Renal cortical epithelial cell (primary cell): Measurements from ENCODE around the gene ALKBH3. TPM values are rescaled to one million over a fixed set of nuclear protein-coding genes. Genes with fewer than 3 reads are reported as not detected.

Experiments used
- DNase-seq: peaks from one replicate; pipeline ENCODE4 v3.0.0-alpha.2; 2011; ENCODE audit warnings: low read depth
- total RNA-seq: library from RNA; depleted of rRNA; stranded (reverse); fragments of >200 nt; gene quantifications from 2 replicates; pipeline ENCODE4 v1.2.3, GENCODE V29; 2014

ALKBH3 gene
- total RNA-seq, 1 donor from 2014 or later, result 22.7 TPM

DNA sequence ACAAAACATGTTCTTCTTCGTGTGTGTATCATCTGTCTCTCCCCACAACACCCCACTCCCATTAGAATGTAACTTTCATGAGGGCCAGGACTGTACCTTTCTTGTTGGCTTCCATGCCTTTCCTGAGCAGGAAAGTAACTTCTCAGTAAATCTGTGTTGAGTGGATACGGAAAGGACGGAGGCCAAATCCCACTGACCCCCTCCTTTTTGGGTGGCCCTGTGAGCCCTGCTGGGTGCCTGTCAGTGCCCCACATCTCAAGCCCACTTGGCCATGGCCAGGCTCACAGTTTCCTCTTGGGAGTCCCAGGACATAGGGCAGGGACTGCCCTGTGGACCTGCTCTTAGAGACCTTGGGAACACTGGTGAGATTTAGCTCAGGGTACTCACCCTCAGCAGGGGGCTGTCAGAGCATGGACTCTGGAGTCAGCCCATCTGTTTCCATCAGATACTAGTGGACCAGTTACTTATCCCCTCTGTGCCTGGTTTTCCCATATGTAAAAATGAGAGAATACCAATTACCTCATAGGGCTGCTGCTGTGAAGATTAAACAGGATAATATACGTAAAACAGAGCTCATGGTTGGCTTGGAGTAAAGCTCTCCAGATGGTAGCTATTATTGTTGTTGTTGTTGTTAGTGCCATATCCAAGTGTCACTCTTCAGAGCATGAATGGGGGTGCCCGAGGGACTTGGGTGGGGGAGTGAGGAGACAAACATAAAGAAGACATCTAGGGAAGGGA lies 60.8 kb downstream of the ALKBH3 start:
- no peak for DNase-seq

DNA sequence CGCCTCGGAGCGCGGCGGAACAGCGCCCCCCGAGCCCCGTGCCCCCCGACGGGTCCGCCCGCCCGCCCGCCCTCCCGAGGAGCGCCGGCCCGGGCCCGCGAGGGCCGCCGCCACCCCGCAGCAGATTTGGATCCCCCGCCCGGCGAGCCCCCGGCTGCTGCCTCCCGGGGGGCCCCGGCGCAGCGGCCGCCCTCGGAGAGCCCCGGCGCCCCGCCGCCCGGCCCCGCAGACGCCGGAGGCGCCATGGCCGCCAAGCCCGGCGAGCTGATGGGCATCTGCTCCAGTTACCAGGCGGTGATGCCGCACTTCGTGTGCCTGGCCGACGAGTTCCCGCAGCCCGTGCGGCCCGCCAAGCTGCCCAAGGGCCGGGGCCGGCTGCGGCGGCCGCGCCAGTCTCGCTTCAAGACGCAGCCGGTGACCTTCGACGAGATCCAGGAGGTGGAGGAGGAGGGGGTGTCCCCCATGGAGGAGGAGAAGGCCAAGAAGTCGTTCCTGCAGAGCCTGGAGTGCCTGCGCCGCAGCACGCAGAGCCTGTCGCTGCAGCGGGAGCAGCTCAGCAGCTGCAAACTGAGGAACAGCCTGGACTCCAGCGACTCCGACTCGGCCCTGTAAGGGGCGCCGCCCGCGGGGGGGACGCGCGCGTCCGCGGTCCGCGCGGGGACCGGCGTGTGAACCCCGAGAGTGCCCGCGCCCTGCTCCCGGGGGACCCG lies 62.2 kb downstream of the ALKBH3 start:
- no peak for DNase-seq

DNA sequence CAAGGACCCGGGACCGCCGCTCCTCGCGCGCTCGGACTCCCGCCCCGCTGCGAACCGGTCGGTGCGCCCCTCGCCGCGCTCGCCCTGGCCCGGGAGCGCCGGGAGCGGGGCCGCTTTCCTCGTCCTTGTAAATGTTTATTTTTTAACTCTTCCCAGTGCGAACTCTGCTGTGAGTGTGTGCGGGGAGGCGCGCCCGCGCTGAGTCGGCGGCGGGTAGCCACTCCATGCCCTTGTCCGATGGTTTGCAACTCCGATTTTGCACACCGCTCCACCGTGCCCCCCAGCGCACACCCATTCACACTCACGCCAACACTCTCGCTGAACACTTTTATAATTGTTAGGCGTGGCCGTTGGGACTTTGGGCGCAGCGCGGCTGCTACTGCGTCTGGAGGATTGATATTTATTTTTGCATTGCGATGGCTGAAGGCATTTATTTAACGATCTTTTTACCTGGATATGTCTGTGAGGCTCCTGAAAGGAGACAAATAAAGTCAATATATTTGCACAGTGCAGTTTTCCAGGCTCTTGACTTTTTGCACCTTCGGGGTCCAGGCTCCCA lies 62.8 kb downstream of the ALKBH3 start:
- no peak for DNase-seq

DNA sequence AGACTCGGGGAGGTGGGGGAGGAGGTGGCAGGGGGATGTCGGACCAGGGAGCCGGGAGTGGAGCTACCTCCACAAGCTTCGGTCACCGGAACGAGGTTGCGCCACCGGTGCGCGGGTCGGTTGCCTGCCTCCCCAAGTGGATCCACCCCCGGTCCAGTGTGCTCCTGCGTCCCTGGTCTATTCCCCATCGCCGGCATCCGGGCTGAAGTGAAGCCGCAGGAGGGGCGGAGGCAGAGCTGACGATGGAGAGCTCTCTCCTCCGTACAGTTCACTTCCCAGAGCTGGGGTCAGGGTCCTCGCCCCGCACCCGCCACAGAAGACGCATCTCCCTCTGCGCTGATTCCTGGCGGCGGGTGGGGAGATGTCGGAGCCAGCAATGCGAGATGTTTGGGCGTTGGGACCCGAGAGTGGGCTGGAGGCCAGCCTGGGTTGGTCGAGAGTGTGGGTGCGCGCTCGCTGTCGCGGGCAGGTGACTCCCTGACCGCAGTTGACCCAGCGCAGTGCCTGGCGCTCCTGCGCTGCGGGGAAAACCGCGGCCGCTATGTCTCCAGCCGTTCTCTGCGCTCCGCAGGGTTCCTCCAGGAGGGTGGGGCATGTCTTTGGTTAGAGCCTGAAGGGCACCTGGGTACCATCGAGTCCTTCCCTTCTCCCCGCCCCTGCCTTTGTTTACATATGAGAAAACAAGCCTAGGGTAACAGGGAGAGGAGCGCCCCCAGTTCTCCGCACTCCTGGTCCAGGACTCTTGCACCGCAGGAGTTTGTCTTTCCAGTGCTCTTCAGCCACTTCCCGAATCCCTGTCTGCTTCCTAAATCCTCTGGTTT lies 63.5 kb downstream of the ALKBH3 start:
- no peak for DNase-seq

DNA sequence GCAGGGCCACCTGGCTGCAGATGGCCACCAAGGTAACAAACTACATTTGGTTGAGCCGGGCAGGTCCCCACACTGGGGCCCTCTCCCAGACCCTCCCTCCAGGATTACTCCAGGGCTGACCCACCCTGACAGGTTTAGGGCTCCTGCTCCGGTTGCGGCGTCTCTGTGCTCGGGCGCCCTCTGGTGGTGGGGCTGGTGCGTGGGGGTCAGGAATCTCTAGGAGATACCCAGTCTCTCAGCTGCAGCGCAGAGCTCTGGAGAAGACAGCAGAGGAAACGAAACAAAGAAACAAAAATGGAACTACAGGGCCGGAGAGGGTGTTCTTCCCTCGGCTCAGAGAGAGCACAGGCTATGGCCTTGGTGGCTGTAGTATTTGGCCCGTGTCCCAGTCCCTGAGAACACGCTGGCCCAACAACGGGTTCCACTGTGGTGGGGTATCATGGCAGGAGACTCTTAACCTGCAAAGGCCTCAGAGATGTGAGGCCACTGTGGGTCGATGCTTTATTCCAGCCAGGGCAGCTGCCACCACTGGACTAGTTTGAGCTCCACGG lies 64.2 kb downstream of the ALKBH3 start:
- no peak for DNase-seq

DNA sequence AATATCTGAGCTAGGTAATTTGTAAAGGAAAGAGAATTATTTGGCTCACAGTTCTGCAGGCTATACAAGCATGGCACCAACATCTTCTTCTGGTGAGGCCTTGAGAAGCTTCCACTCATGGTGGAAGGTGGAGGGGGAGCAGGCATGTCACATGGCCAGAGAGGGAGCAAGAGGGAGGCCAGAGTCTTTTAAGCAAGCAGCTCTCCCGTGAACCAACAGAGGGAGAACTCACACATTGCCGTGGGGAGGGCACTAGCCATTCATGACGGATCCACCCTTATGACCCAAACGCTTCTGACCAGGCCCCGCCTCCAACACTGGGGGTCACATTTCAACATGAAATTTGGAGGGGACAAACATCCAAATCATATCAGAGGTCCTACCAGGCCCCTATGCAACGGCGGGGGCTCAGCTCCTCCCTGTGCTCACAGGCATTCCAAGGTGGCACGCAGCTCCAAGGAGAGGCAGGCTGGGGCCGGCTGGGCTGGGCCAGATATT lies 66.4 kb downstream of the ALKBH3 start:
- DNase-seq, result peak; percentile 27

DNA sequence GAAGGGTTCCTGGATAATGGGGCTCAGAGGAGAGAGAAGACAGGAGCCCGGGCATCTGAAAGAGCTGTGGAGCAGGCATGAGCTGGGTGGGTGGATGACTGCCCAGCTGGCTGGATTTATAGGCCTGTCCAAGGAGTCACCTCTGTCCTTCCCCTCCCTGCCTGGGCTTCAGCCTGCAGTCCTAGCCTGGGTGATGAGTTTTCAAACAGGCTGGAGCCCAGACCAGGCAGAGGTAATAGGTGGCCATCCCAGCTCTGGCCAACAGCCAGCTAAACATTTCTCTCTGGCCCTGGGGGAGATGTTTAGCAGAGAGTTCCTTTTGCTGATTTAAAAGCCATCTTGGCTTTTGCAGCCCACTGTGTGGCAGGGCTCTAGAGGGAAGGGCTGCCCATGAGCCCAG lies 67.2 kb downstream of the ALKBH3 start:
- no peak for DNase-seq

DNA sequence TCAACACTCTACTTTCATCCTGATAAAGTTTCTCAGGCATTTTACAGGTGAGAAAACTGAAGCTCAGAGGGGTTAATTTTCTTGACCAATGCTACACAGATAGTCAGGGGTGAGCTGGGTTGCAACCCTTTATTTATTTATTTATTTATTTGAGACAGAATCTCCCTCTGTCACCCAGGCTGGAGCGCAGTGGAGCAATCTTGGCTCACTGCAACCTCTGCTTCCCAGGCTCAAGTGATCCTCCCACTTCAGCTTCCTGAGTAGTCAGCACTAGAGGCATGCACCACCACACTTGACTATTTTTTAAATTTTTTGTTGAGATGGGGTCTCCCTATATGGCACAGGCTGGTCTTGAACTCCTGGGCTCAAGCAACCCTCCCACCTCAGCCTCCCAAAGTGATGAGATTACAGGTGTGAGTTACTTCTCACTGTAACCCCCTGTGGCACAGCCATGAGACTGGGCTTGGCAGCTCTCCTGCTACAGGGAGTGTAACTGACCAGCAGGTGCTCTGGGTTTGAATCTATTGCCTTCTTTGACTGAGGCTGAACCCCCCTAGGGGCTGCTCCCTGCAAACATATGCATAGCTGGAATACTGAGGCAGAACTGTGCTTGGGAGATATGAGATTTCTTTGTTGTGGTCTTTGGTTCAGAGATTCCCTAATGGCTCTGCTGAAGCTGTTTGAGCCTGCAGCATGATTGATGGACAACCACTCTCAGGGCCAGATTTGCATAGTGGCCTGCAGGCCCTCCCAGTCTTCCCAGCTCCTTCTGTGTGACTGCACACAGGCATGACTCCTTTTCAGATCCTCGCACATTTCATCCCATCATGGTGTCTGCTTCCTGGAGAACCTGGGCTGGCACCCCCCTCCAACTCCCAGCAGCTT lies 68.0 kb downstream of the ALKBH3 start:
- no peak for DNase-seq

DNA sequence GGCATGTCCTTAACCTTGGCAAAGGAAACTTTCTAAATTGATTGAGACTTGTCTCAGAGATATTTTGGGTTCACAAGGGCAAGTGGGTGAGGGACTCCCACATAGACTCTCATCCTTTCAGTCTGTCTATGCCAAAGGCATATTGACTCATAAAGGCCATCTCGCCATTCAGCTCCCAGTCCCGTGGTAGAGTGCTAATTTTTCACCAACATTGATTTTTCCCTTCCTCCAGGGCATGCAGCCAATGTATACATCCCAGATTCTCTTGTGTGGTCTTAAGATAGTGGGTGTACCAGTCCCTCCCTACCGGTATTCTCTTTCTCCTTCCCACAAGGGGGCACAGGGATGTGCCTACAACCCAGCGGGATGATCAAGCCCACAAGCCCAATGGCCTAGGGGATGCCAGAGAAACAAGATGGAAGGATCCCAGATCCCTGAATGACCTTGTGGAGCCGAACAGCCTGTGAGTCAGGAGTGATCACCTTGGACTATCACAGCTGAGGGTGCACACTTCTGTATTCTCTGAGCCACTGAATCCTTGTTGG lies 69.8 kb downstream of the ALKBH3 start:
- DNase-seq, result no peak

DNA sequence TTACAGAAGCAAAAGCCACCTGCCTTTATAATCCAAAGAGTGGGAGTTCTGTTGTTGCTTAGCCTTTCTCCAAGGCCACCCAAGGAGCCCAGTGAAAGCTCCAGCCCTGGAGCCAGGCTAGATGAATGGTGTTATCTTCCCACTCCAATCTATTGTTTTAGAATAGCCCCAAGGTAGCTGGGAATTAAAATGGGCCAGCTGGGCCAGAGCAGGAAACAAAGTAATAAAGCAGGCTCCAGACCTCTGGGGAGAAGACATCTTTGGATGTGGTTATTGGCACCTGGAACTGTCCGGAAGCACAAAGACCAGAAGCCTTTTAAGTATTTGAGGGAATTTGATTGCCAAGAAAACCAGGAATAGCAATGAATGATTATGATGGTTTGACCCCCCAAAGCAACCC lies 70.6 kb downstream of the ALKBH3 start:
- DNase-seq, result no peak

DNA sequence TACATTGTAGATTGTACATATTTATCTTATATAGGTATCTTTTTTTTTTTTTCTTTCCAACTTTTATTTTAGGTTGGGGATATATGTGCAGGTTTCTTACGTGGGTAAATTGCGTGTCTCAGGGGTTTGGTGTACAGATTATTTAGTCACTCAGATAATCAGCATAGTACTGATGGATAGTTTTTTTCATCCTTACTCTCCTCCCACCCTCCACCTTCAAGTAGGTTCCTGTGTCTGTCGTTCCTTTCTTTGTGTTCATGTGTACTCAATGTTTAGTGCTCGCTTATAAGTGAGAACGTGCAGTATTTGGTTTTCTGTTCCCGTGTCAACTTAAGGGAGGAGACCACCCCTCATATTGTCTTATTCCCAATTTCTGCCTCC lies 71.4 kb downstream of the ALKBH3 start:
- no peak for DNase-seq

DNA sequence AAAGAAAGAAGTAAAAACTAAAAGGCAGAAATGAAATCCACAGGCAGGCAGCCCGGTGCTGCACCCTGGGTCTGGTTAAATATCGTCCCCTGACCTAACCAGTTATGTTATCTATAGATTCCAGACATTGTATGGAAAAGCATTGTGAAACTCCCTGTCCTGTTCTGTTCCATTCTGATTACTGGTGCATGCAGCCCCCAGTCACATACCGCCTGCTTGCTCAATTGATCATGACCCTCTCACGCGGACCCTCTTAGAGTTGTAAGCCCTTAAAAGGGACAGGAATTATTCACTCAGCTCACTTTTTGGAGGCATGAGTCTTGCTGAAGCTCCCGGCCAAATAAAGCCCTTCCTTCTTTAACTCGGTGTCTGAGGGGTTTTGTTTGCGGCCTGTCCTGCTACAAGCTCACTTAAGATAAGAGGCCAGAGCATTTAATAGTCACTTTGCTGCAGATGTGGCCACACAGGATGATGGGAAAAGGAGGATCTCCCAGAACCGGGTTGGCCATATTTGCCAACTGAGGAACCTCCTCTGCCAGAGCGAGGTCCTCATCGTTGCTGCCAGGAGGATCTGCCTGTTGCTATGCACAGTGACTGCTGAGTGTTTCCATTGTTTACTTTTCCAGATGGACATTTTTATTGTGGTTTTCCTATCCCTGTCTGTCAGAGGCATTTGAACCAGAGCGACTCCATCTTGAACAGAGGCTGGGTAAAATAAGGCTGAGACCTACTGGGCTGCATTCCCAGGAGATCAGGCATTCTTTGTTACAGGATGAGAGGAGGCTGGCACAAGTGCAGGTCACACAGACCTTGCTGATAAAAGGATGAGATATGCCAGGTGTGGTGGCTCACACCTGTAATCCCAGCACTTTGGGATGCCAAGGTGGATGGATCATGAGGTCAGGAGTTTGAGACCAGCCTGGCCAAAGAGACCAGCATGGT lies 72.0 kb downstream of the ALKBH3 start:
- no peak for DNase-seq

DNA sequence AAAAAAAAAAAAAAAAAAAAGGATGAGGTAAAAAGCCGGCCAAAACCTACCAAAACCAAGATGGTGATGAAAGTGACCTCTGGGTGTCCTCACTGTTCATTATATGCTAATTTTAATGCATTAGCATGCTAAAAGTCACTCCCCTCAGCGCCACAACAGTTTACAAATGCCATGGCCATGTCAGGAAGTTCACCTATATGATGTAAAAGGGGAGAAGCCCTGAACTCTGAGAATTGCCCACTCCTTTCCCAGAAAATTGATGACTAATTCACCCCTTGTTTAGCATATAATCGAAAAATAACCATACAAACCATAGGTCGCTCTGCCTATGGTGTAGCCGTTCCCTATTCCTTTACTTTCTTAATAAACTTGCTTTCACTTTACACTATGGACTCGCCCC lies 72.9 kb downstream of the ALKBH3 start:
- DNase-seq, result no peak

DNA sequence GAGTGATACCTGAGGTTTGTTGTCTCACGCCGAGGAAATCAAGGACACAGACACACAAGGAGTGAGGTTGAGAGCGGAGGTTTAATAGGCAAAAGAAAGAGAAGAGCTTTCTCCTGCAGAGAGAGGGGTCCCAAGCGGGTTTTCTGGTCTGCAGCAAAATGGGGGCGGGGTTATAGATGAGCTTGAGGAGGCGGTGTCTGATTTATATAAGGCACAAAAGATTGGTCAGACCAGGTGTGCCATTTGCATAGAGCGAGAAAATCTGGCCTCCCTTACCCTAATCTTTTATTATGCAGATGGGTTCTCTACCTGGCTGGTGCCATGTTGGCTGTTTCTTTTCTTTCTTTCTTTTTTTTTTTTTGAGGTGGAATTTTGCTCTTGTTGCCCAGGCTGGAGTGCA lies 73.6 kb downstream of the ALKBH3 start:
- DNase-seq, result no peak

DNA sequence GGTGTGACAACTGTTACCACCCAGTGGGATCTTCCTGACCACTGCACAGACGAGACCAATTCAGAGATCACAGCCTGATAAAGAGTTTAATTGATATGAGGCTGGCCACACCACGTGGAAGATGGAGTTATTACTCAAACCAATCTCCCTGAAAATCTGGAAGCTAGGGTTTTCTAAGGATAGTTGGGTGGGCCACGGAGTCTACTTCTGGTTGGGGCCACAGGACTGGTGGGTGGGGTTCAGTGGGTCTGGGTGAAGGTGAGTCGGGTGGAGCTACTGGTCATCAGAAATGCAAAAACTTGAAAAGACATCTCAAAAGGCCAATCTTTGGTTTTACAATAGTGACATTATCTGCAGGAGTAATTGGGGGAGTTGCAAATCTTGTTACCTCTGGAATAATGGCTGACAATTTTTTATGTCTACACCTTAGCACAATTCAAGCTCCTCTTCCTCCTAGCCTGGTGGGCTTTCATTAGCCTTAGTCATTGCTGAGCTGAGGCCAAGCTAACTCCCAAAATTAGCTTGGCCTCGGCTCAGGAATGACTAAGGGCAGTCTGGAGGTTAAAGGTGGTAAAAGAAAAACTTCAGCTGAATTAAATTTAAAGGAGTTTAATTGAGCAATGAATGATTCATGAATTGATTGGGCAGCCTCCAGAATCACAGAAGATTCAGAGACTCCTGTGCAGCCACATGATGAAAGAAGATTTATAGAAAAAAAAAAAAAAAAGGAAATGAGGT lies 74.9 kb downstream of the ALKBH3 start:
- peak; percentile 52 for DNase-seq

DNA sequence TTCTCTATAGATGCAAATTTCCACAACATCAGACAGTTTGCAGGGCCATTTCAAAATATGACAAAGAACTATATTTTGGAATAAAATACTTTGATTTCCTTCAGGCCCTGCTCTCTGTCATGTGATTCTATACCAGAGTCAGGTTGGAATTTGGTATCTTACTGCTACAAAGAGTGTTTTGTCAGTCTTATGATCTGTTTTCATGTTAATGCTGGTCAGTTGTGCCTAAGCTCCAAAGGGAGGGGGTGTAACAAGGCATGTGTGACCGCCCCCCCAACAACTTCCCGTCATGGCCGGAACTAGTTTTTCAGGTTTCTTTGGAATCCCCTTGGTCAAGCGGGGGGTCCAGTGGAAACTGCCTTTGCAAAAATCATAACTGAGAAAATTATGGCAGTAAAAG lies 76.9 kb downstream of the ALKBH3 start:
- DNase-seq, result no peak

DNA sequence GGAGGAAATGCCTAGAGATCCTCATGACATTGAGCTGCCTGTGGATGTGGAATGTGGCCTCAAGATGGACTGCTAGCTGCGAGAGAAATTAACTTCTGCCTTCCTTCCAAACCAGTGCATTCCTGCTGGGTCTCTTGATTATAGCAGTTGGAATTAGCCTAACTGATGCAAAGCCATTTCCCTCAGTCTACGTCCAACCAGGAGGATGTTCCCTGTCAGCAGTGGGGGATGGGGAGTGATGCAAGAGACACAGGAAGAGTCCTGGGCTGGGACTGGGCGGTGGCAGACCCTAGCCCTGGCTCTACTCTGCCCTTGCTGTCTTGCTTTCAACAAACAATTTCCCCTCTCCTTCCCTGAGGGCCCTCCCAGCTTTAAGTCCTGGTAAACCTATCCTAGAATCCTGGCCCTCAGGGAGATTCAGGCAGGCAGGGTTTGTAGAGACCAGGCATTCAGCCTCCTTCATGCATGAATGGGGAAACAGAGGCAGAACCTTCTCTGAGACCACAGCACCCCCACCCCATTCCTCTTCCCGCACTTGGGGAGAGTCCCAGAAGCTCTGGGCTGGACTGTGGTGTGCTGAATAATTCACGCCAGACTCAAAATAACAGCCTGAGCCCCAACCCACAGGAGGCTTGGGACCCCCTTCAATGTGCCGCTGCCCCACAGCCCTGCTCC lies 78.8 kb downstream of the ALKBH3 start:
- DNase-seq, result no peak
